HTR-8/SVneo (cell line): ENCODE results near the gene RBM26.

Experiments
- DNase-seq: peaks from one replicate; pipeline ENCODE4 v3.0.0; 2011; ENCODE audit warnings: low spot score, mixed read lengths; ENCODE audit not compliant: insufficient read length
- FAIRE-seq: peaks from 2 replicates; lab custom pipeline; 2011; peaks lifted over from hg19 to GRCh38; lab: Jason Lieb, UNC

The RBM26 gene

GRCh38 chr13:79346300-79346914, 59.6 kb downstream of the RBM26 start:
- DNase-seq = no peak
- FAIRE-seq = no peak

DNA sequence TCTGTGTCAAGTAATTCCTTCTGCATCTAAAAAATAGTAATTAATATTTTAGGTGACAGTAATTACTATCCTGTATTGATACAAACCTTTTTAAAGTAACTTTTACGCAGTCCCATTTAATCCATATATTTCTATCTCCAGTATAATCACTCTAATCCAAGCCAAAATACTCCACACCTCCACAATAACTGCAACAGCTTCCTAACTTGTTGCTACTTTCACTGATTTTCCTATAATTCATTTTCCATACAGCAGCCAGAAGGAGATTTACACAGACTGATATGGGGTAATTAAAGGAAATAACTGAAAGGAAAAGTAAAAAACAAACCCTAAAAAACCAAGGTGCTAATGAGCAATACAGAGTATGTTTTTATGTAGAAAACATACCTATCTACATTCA, 64.9 kb downstream of the RBM26 start:
- no peak for DNase-seq
- FAIRE-seq = no peak

DNA sequence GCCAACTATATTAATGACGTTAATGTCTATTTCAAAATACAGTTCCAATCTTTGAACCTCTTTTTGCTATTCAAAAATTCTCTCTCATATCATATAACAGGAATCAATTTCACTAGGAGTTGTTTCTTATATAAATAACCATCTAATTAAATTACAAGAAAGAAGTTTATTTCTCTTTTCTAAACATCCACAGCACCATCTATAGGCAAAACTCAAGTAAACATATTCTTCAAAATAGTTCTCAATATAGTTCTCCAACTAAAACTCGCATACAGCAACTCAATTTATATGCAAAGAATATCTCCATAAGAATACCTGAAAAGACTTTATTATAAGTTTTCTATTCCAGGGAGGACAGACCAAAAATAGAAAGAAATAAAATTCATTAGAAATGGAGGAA, 65.6 kb downstream of the RBM26 start:
- no peak for FAIRE-seq
- DNase-seq = no peak

- DNase-seq = no peak
- FAIRE-seq = no peak
These were observed 67.7 kb downstream of the RBM26 start for GRCh38 chr13:79338343-79338742.

DNA sequence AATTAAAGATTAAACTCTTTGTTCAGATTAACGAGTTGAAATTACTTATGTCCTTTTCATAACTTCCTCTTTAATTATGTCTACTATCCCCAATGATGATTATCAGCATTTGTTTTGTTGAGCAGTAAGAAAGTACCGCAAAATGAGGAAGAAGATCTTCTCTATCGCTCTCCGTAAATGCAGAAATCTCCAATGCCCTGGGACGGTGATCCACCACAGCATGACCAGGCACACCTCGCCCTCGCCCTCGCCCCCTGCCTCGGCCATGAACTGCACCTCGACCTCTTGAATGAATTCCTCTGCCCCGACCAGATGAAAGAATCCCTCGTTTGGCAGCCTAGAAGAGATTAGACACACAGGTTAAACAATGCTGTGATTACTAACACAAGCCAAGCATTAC, 69.1 kb downstream of the RBM26 start:
- DNase-seq = no peak
- no peak for FAIRE-seq

DNA sequence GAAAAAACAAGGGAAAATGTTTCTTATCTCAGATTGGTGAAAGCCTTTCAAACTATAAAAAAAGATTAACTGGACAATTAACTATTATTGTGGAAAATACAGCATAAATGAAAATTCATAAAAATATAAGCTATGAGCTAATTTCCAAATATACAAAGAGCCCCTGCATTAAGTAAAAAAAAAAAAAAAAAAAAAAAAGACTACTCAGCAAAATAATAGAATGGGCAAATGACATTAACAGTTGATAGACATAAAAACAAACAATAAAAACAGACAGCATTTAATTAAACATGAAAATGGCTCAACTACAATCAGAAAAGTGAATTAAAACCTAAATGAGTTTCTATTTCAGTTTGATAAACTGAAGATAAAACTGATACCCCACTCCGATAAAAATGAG, 77.5 kb downstream of the RBM26 start:
- DNase-seq (no peak), FAIRE-seq (no peak)

- DNase-seq (no peak), FAIRE-seq (no peak)
These were observed 85.6 kb downstream of the RBM26 start for GRCh38 chr13:79320433-79320832.

DNA sequence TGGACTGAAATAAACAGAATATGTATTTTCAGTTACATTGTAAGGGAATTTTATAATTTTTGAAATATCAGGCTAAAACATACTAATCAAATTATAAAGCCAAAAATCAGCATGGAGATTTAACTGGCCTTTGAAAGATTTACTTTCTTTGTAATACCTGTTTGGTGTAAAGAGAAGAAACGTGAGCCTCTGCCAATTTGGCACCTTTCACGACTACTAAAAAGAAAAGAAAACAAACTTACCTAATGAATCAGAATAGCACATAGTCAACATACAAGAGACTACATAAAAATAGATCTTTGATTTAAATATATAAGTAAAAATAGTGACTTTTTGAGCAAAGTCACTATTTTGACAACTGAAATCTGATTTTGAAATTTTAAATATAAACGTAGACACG, 87.4 kb downstream of the RBM26 start:
- no peak for FAIRE-seq

DNA sequence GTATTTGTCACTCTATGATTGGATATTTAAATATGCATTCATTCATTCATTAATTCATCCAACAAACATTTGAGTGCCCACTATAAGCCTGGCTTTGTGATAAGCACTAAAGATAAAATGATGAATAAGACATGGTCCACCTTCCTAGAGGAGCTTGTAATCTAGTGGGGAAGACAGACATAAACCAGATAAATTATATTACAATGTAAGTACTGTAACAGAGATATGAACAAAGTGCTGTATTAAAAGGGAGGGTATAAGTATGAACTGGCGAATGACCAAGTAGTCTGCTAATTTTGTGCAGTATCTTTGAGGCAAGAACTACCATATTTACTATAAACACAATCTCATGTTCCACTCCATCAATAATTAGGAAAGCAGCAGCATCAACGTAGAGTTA, 88.2 kb downstream of the RBM26 start:
- FAIRE-seq (no peak), DNase-seq (no peak)

More for the DNA sequence above, 87.4 kb downstream of the RBM26 start:
- no peak for DNase-seq

DNA sequence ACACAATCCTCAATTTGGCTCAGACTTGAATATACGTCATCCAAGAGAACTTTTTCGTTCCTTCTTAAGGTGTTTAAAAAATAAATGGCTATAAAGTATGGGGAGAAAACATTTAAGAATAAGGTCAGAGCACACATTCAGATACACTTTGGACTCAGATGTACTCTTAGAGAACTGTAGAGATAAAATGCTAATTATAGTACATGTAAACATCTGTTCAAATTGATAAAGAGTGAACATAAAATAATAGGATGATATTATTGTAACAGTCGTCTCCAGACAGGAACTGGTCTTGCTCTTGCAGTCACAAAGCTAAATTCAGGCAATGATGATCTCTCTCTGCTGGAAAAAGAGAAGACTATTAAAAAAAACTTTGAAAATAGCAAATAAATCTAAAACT, 91.4 kb downstream of the RBM26 start:
- FAIRE-seq = no peak
- no peak for DNase-seq

DNA sequence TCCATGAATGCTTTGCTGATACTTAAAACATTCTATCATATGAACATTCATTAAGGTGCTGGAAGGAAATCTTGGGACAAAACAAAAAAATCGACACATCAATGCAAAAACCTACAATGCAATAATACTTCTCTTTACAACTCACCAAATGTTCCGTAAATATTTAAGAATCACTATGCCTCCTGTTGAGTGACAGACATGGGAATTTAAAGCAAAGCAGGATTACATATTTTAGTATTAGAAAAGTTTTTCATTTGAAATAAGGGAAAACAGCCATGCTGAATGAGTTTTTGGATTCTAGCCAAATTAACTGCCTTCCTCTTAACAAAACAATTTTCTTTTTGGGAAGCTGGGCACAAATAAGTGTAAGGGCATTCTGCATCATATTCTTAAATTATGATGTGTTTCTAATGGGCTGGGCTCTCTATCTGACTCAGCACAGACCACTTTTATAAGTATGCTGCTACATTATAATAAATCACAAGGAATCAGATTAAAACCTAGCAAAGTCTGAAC, 93.7 kb downstream of the RBM26 start:
- DNase-seq = no peak
- no peak for FAIRE-seq

- DNase-seq (no peak), FAIRE-seq (no peak)
These were observed 94.7 kb downstream of the RBM26 start for GRCh38 chr13:79311386-79311785.

- FAIRE-seq (no peak), DNase-seq (no peak)
These were observed 96.4 kb downstream of the RBM26 start for GRCh38 chr13:79309690-79310089.

DNA sequence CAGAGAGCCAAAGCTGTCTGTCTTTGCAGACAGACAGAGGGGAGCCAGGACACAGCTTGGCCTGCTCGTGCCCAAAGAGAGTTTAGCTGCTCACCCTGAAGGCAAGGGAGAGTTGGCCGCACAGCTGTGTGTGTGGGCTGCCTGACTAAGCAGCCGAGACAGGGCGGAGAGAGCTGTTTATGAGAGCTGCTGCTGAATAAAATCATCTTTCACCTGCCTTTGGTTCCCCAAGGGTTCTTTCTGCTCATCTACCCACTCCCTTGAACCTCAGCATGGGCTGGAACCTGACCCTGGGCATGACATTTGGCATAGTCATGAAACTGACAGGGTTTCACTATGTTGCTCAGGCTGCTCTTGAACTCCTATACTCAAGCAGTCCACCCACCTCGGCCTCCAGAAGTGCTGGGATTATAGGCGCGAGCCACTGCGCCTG, 98.2 kb downstream of the RBM26 start:
- DNase-seq (no peak), FAIRE-seq (no peak)

DNA sequence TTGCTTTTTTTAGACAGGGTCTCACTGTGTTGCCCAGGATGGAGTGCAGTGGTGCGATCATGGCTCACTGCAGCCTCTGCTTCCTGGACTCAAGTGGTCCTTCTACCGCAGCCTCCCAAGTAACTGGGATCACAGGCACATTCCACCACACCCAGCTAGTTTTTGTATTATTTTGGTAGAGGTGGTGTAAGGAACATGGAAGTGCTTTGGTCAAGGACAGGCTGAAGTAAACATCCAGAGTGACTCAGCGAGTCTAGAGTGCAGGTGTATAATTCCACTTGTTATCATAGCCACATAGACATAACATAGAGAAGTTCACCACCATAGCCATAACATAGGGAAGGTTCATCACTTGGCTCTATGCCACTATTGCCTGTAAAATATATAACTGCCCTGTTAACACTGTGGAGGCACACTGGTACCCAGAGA, 98.6 kb downstream of the RBM26 start:
- FAIRE-seq (no peak), DNase-seq (no peak)

GRCh38 chr13:79306650-79307049, 99.4 kb downstream of the RBM26 start:
- DNase-seq = no peak
- no peak for FAIRE-seq

DNA sequence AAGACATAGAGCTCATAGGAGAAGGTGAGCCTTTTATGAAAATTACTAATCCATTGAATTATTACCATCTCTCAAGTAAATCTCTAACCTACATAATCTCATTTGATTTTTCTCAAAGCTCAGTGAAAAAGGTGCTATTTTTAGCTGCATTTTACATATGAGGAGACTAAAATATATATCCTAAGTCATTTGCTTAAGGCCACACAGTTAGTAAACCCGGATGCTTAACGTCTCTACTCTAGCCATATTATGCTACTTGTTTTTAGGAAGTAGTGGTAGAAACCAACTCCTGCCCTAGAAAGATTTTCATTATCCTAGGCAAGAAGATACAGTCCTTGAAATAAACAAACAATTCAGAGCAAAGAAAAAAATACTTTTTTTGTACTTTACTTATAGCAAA, 108.9 kb downstream of the RBM26 start:
- FAIRE-seq (no peak), DNase-seq (no peak)

DNA sequence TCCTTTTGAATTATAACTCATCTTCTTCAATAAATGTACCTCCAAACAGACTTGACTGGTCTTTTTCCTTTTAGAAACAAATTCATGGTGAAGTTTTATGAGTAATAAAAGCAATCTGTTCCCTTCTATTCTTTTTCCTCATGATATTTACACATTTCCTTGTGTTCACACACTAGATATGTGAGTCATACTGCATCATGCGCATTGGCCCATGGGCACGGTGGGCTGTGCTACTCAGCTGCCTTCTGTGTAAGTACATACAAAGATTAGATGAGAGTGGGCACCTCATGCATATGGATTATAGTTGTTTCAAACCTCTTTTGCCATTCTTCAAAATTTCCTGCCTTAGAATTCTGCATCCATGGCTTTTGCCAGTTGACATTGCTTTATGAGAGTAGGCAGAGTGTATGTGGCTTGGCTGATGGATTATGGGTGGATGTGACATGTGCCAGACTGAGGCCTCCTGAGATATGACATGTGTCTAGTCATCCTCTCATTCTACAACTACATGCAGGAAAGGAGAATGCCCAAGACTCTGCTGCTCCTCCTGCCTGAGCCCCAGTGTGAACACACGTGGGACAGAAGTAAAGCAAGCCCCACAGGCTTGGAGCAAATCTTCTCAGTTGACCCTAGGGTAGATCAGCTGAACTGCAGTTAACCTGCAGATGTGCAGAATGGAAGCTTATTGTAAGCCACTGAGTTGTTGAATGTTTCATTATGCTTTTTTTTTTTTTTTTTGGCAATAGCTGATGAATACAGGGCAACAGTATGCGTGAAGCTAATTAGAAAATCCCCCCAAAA, 109.9 kb downstream of the RBM26 start:
- FAIRE-seq = no peak
- no peak for DNase-seq

DNA sequence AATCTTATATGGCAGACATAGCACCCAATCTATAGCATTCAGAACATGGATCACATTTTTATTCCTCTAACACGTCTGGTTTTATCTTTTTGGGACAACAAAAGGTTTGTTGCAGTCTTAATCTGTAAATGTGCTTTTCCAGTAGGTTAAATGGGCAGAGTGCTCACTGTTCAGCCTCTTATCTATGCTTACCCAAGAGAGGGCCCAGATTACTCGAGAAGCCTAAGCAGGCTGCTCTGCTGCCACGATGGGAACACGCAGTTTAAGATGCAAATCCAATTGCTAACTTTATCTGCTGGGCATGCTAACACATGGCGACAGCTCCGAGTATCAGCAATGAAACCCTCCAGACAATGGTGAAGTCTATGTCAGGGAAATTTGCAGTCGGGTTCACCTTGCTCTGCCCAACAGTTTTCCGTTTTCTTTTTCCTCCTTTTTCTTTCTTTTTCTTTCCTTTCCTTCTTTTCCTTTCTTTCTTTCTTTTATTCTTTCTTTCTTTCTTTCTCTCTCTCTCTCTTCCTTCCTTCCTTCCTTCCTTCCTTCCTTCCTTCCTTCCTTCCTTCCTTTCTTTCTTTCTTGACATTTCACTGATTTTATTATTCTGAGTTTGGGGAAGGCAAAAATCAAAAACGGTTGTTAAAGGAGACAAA, 115.3 kb downstream of the RBM26 start:
- DNase-seq (no peak), FAIRE-seq (no peak)

DNA sequence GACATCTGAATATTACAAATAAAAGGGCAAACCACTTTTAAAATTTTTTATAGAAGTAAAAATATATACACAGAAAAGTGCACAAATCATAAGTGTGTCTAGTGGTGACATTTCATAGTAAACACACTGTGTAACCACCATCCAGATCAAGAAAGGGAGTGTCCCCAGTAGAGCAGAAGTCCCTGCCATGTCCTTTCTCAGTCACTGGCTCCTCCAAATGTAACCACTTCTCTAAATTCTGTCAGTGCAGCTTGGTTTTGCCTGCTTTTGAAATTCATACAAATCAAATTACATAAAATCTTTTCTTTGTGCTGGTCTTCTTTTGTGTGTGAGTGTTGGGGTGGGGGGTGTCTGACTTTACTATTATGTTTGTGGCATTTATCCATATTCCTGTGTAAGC, 116.5 kb downstream of the RBM26 start:
- DNase-seq (no peak), FAIRE-seq (no peak)
